ENCODE results near the gene SPC24.
"Not testable (repeated sequence)": the region's sequence is repeated elsewhere in the genome, so short reads cannot be mapped to it uniquely, and the experiment has no call there.

SPC24 gene

GRCh38 chr19:11098861-11099260 is 56.7 kb downstream of the SPC24 start:
- no peak for DNase-seq (ENCODE audit: low read depth)
- no peak for TF ChIP-seq CTCF (IDR thresholded peaks at IDR 0.05; ENCODE audit: low read depth, low read length, missing control alignments)
- in situ Hi-C loops (cut with HindIII; ENCODE audit: low sequenced_read_pairs): no loop called here
- H3K4me3 ChIP-seq (ENCODE audit: low read depth, low read length): no peak overlapping the region

- no peak for DNase-seq (ENCODE audit: low read depth)
- no peak for TF ChIP-seq CTCF (IDR thresholded peaks at IDR 0.05; ENCODE audit: low read depth, low read length, missing control alignments)
- in situ Hi-C loops (cut with HindIII; ENCODE audit: low sequenced_read_pairs): no loop called here
- H3K4me3 ChIP-seq (ENCODE audit: low read depth, low read length): no peak overlapping the region
Observed at GRCh38 chr19:11098327-11098726, 57.3 kb downstream of the SPC24 start.

- in situ Hi-C loops (cut with HindIII; ENCODE audit: low sequenced_read_pairs); H3K4me3 ChIP-seq (ENCODE audit: low read depth, low read length); DNase-seq (ENCODE audit: low read depth): not testable (repeated sequence)
Observed at GRCh38 chr19:11097367-11097766, 58.2 kb downstream of the SPC24 start.

GRCh38 chr19:11096210-11096841 is 59.3 kb downstream of the SPC24 start:
- no peak overlapping the region for H3K4me3 ChIP-seq (ENCODE audit: low read depth, low read length)
- TF ChIP-seq CTCF (IDR thresholded peaks at IDR 0.05; ENCODE audit: low read depth, low read length, missing control alignments): no peak
- in situ Hi-C loops (cut with HindIII; ENCODE audit: low sequenced_read_pairs): no loop called here
- DNase-seq (ENCODE audit: low read depth): peak; percentile 87

Measured in astrocyte of the cerebellum (primary cell).